Non-pigmented ciliary epithelial cell (primary cell): ENCODE measurements around the gene FYB1.
A peak's percentile ranks its signal among the peaks of the same experiment; 100 is the strongest.

Experiments
- DNase-seq: peaks from one replicate; pipeline ENCODE4 v3.0.0-alpha.2; 2010; ENCODE audit warnings: low read depth

FYB1 gene

GRCh38 chr5:39118638-39119037 lies 100.7 kb downstream of the FYB1 start:
- no peak for DNase-seq

GRCh38 chr5:39117401-39117800 lies 102.0 kb downstream of the FYB1 start:
- no peak for DNase-seq

- no peak for DNase-seq
Measured at GRCh38 chr5:39116344-39117170, 102.8 kb downstream of the FYB1 start.

GRCh38 chr5:39115644-39116343 lies 103.6 kb downstream of the FYB1 start:
- no peak for DNase-seq

- no peak for DNase-seq
Measured at GRCh38 chr5:39114155-39114554, 105.2 kb downstream of the FYB1 start.

- no peak for DNase-seq
Measured at GRCh38 chr5:39113354-39113953, 105.9 kb downstream of the FYB1 start.

GRCh38 chr5:39109606-39110005 lies 109.8 kb downstream of the FYB1 start:
- DNase-seq: no peak

- DNase-seq: no peak
Measured at GRCh38 chr5:39108987-39109386, 110.4 kb downstream of the FYB1 start.

- no peak for DNase-seq
Measured at GRCh38 chr5:39107350-39107749, 112.0 kb downstream of the FYB1 start.

- no peak for DNase-seq
Measured at GRCh38 chr5:39106322-39106721, 113.0 kb downstream of the FYB1 start.

- DNase-seq: no peak
Measured at GRCh38 chr5:39104221-39104620, 115.1 kb downstream of the FYB1 start.

GRCh38 chr5:39102684-39103155 lies 116.6 kb downstream of the FYB1 start:
- no peak for DNase-seq

GRCh38 chr5:39100851-39101396 lies 118.4 kb downstream of the FYB1 start:
- DNase-seq: peak; percentile 90

GRCh38 chr5:39100301-39100850 lies 119.0 kb downstream of the FYB1 start:
- no peak for DNase-seq

GRCh38 chr5:39099831-39100230 lies 119.5 kb downstream of the FYB1 start:
- no peak for DNase-seq

GRCh38 chr5:39093352-39093751 lies 126.0 kb downstream of the FYB1 start:
- no peak for DNase-seq

- no peak for DNase-seq
Measured at GRCh38 chr5:39092581-39093351, 126.6 kb downstream of the FYB1 start.

- DNase-seq: no peak
Measured at GRCh38 chr5:39091940-39092580, 127.3 kb downstream of the FYB1 start.

- DNase-seq: no peak
Measured at GRCh38 chr5:39083968-39084367, 135.4 kb downstream of the FYB1 start.

GRCh38 chr5:39082995-39083394 lies 136.4 kb downstream of the FYB1 start:
- no peak for DNase-seq

GRCh38 chr5:39080597-39081204 lies 138.7 kb downstream of the FYB1 start:
- no peak for DNase-seq
